GM04503 (cell line): ENCODE measurements around the gene ARL5C.

Source experiments
- DNase-seq: peaks from one replicate; pipeline ENCODE4 v3.0.0-alpha.2; 2012; ENCODE audit warnings: low read depth

Gene ARL5C

GRCh38 chr17:39107973-39108372 is 58.0 kb downstream of the ARL5C start:
- DNase-seq: no peak

GRCh38 chr17:39107155-39107554 is 58.8 kb downstream of the ARL5C start:
- DNase-seq: no peak
